ENCODE results near the gene PPP1R3G. TPM values are rescaled to one million over a fixed set of nuclear protein-coding genes. Genes with fewer than 3 reads are reported as not detected.

PPP1R3G gene
- total RNA-seq, 4 donors from 2014 or later = 1.3 to 4.2 (median 2.5) TPM

DNA sequence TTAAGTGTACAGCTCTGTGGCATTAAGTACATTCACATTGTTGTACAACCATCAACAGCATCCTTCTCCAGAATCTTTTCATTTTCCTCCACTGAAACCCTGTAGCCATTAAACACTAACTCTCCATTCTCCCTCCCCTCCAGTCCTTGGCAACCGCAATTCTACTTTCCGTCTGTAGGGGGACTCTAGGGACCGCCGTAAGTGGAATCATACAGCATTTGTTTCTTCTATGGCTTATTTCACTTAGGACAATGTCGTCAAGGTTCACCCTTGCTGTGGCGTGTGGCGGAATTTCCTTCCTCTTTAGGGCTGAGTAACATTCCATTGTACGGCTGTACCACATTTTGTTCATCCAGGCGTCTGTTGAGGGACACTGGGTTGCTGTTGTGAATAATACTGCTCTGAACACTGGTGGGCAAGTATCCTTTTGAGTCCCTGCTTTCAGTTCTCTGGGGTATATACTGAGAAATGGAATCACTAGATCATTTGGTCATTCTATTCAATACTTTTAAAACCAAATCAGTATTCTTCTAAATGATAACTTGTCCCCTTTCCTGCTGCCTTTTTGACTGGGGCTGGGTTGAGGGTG is 50.7 kb downstream of the PPP1R3G start:
- no peak for TF ChIP-seq CTCF (IDR thresholded peaks at IDR 0.05; ENCODE audit: low read depth)

DNA sequence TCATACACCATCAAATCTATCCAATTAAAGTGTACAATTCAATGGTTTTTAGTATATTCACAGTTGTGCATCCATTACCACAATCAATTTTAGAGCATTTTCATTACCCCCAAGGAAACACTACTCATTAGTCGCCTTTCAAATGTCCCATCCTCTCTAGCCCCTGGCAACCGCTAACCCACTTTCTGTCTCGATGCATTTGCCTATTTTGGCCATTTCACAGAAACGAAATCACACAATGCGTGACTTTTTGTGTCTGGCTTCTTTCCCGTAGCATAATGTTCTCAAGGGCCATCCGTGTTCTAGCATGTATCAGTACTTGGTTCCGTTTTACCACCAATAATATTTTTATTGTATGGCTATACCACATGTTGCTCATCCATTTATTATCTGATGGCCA is 51.7 kb downstream of the PPP1R3G start:
- no peak for TF ChIP-seq CTCF (IDR thresholded peaks at IDR 0.05; ENCODE audit: low read depth)

Other genes with a start within 250 kb of the PPP1R3G start
- 10 to 100 TPM in 1 of 4 donors, 1 to 10 TPM in 3; 3.0 to 12.4 (median 6.4) TPM for gene RPP40, start 81.3 kb upstream of the PPP1R3G start, total RNA-seq
- 10 to 100 TPM; 22.2 to 25.8 (median 25.1) TPM for gene LYRM4, start 175.6 kb downstream of the PPP1R3G start, total RNA-seq
- 10 to 100 TPM in 3 of 4 donors, 1 to 10 TPM in 1; 6.2 to 13.6 (median 11.3) TPM for gene FARS2, start 176.2 kb downstream of the PPP1R3G start, total RNA-seq

Measured in subcutaneous adipose tissue (tissue), 4 donors.